ENCODE data around the gene DAB2IP.

Gene DAB2IP

GRCh38 chr9:121813519-121814210 lies 162.2 kb downstream of the DAB2IP start:
- no peak for TF ChIP-seq ZFX (IDR thresholded peaks at IDR 0.05; ENCODE audit: borderline replicate concordance)
- no peak for TF ChIP-seq CTCF (IDR thresholded peaks at IDR 0.05)
- H3K27ac ChIP-seq, result no peak overlapping the region

GRCh38 chr9:121814594-121814993 lies 163.2 kb downstream of the DAB2IP start:
- no peak overlapping the region for H3K27ac ChIP-seq
- TF ChIP-seq CTCF (IDR thresholded peaks at IDR 0.05), result no peak
- no peak for TF ChIP-seq ZFX (IDR thresholded peaks at IDR 0.05; ENCODE audit: borderline replicate concordance)

- TF ChIP-seq CTCF (IDR thresholded peaks at IDR 0.05), result no peak
- TF ChIP-seq ZFX (IDR thresholded peaks at IDR 0.05; ENCODE audit: borderline replicate concordance), result no peak
- H3K27ac ChIP-seq, result no peak overlapping the region
These were observed 163.7 kb downstream of the DAB2IP start for GRCh38 chr9:121815084-121815483.

GRCh38 chr9:121815546-121816448 lies 164.4 kb downstream of the DAB2IP start:
- H3K27ac ChIP-seq, result no peak overlapping the region
- TF ChIP-seq CTCF (IDR thresholded peaks at IDR 0.05), result no peak
- no peak for TF ChIP-seq ZFX (IDR thresholded peaks at IDR 0.05; ENCODE audit: borderline replicate concordance)

- no peak for TF ChIP-seq CTCF (IDR thresholded peaks at IDR 0.05)
- no peak for TF ChIP-seq ZFX (IDR thresholded peaks at IDR 0.05; ENCODE audit: borderline replicate concordance)
- no peak overlapping the region for H3K27ac ChIP-seq
These were observed 165.0 kb downstream of the DAB2IP start for GRCh38 chr9:121816449-121816817.

GRCh38 chr9:121816845-121817450 lies 165.5 kb downstream of the DAB2IP start:
- TF ChIP-seq CTCF (IDR thresholded peaks at IDR 0.05) (no peak), ZFX (IDR thresholded peaks at IDR 0.05; ENCODE audit: borderline replicate concordance) (no peak)
- no peak overlapping the region for H3K27ac ChIP-seq
